ENCODE data around the gene RBAK. TPM values are rescaled to one million over a fixed set of nuclear protein-coding genes. Genes with fewer than 3 reads are reported as not detected.
"Not testable (repeated sequence)": the region's sequence is repeated elsewhere in the genome, so short reads cannot be mapped to it uniquely, and the experiment has no call there.

RBAK gene
- total RNA-seq, 4 donors from 2014 or later: 6.4 to 15.0 (median 9.6) TPM

DNA sequence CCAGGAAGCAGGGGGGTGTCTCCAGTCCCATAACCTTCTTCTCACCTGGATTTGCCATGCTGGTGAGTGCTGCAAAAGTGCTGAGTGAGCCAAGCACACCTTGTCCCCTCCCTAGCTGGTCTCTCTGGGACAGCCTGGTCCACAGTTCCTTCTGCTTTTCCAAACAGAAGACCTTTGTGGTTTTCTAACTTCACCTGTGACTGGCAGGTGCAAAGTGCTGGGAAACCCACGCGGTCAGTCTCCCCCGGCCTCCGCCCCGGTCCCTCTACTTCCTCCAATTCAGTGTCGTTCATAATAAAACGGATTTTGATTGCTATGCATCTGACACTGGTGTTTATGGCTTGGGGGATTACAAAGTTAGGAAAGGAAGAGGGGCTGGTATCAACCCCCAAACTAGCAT, 37.1 kb downstream of the RBAK start:
- TF ChIP-seq EP300 (IDR thresholded peaks at IDR 0.05): no peak
- 65% methylated on average over 7 of the region's 7 CpGs for WGBS
- Histone ChIP-seq H3K9me3 (no peaks in the 10 kb centered on the region), H3K27ac (no peak overlapping the region), H3K4me1 (peaks cover 5% of the 10 kb centered on the region), H3K4me3 (no peak overlapping the region), H3K27me3 (peaks cover 29% of the 10 kb centered on the region), H3K36me3 (no peaks in the 10 kb centered on the region)
- no peak for DNase-seq (ENCODE audit: low spot score in 2 of 2)

DNA sequence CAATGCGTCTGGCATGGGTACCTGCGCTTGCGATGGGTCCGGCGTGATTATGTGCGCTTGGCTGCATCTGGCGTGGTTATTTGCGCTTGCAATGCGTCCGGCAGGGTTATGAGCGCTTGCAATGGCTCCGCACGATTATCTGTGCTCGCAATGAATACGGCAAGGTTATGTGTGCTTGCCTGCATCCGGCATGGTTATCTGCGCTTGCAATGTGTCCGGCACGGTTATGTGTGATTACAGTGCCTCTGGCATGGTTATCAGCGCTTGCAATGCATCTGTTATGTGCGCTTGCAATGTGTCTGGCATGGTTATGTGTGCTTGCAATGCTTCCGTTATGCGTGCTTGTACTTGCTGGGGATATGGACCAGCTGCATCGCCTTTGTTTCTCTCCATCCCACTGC, 37.7 kb downstream of the RBAK start:
- H3K27ac ChIP-seq: no peak overlapping the region
- H3K4me1 ChIP-seq: peaks cover 5% of the 10 kb centered on the region
- H3K9me3 ChIP-seq: no peaks in the 10 kb centered on the region
- DNase-seq (ENCODE audit: low spot score in 2 of 2): no peak
- H3K36me3 ChIP-seq: no peaks in the 10 kb centered on the region
- no peak for TF ChIP-seq POLR2AphosphoS5 (IDR thresholded peaks at IDR 0.05)
- TF ChIP-seq, protein P1, sequence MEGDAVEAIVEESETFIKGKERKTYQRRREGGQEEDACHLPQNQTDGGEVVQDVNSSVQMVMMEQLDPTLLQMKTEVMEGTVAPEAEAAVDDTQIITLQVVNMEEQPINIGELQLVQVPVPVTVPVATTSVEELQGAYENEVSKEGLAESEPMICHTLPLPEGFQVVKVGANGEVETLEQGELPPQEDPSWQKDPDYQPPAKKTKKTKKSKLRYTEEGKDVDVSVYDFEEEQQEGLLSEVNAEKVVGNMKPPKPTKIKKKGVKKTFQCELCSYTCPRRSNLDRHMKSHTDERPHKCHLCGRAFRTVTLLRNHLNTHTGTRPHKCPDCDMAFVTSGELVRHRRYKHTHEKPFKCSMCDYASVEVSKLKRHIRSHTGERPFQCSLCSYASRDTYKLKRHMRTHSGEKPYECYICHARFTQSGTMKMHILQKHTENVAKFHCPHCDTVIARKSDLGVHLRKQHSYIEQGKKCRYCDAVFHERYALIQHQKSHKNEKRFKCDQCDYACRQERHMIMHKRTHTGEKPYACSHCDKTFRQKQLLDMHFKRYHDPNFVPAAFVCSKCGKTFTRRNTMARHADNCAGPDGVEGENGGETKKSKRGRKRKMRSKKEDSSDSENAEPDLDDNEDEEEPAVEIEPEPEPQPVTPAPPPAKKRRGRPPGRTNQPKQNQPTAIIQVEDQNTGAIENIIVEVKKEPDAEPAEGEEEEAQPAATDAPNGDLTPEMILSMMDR (IDR thresholded peaks at IDR 0.05): no peak
- TF ChIP-seq POLR2A (IDR thresholded peaks at IDR 0.05): no peak
- TF ChIP-seq EP300 (IDR thresholded peaks at IDR 0.05): no peak
- H3K27me3 ChIP-seq: peaks cover 29% of the 10 kb centered on the region
- no peak overlapping the region for H3K4me3 ChIP-seq
- WGBS: 88% methylated on average over 24 of the region's 24 CpGs

DNA sequence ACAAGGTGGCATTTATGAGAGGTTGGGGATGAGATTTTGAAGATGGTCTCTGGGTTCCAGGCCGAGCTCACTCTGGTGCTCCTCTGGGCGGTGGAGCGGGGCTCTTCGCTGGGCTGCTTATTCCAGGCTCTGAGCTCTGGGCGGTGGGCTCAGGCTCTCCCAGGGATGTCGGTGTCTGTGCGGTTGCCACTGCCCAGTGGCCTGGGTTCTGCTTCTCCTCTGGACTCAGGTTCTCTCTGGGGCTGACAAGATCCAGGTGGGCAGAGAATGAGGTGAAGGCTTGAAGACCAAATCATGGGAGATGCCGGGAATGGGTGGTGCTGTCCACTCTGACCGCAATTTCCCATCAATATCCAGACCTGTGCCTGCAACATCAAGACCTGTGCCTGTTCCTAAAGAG, 40.6 kb downstream of the RBAK start:
- Histone ChIP-seq H3K36me3 (no peaks in the 10 kb centered on the region), H3K4me3 (no peak overlapping the region), H3K27me3 (peaks cover 29% of the 10 kb centered on the region), H3K27ac (no peak overlapping the region), H3K4me1 (peaks cover 5% of the 10 kb centered on the region), H3K9me3 (no peaks in the 10 kb centered on the region)
- TF ChIP-seq, protein P1 (IDR thresholded peaks at IDR 0.05): no peak
- TF ChIP-seq POLR2AphosphoS5 (IDR thresholded peaks at IDR 0.05): no peak
- no peak for TF ChIP-seq POLR2A (IDR thresholded peaks at IDR 0.05)
- TF ChIP-seq EP300 (IDR thresholded peaks at IDR 0.05): no peak
- 85% methylated on average over 7 of the region's 9 CpGs for whole genome bisulfite sequencing
- no peak for DNase-seq (ENCODE audit: low spot score in 2 of 2)

DNA sequence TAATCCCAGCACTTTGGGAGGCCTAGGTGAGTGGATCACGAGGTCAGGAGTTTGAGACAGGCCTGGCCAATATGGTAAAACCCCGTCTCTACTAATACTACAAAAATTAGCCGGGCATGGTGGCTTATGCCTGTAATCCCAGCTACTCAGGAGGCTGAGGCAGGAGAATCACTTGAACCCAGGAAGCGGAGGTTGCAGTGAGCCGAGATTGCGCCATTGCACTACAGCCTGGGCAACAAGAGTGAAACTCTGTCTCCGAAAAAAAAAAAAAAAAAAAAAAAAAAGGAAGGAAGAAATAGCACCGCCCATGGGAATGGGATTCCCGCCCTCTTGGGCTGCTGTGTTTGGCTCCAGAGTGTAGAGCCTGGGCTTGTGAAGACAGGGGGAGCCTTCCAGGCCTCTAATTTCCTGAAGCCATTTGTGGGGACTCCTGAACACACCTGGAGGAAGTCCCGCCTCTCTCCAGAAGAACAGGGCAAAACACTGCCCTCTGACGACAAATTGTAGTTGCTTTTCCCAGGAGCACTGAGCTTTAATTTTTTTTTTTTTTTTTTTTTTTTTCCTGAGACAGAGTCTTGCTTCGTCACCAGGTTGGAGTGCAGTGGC, 42.7 kb downstream of the RBAK start:
- H3K4me3 ChIP-seq; H3K27ac ChIP-seq; H3K9me3 ChIP-seq; DNase-seq (ENCODE audit: low spot score in 2 of 2); H3K36me3 ChIP-seq; H3K4me1 ChIP-seq: not testable (repeated sequence)
- H3K27me3 ChIP-seq: peaks cover 26% of the 10 kb centered on the region
- 62% methylated on average over 12 of the region's 12 CpGs for WGBS

DNA sequence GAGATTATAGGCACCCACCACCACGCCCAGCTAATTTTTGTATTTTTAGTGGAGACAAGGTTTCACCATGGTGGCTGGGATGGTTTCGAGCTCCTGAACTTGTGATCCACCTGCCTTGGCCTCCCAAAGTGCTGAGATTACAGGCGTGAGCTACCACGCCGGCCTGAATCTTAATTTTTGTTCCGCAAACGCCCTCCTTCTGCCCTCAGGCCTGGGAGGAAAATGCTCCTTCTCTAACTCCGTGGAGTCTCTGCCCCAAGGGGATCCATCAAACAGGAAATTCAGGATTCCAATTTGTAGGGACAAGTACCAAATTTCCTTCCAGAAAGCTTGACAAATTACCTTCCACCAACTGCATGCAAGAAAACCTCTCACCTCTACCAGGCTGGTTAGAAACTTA, 43.2 kb downstream of the RBAK start:
- H3K27ac ChIP-seq: no peak overlapping the region
- DNase-seq (ENCODE audit: low spot score in 2 of 2): no peak
- no peaks in the 10 kb centered on the region for H3K36me3 ChIP-seq
- H3K4me1 ChIP-seq: peaks cover 5% of the 10 kb centered on the region
- 52% methylated on average over 8 of the region's 8 CpGs for WGBS
- H3K27me3 ChIP-seq: peaks cover 26% of the 10 kb centered on the region
- no peak for TF ChIP-seq EP300 (IDR thresholded peaks at IDR 0.05)
- no peak for TF ChIP-seq POLR2AphosphoS5 (IDR thresholded peaks at IDR 0.05)
- no peak for TF ChIP-seq POLR2A (IDR thresholded peaks at IDR 0.05)
- TF ChIP-seq, protein P1 (IDR thresholded peaks at IDR 0.05): no peak
- H3K9me3 ChIP-seq: peaks cover 5% of the 10 kb centered on the region
- H3K4me3 ChIP-seq: no peak overlapping the region

DNA sequence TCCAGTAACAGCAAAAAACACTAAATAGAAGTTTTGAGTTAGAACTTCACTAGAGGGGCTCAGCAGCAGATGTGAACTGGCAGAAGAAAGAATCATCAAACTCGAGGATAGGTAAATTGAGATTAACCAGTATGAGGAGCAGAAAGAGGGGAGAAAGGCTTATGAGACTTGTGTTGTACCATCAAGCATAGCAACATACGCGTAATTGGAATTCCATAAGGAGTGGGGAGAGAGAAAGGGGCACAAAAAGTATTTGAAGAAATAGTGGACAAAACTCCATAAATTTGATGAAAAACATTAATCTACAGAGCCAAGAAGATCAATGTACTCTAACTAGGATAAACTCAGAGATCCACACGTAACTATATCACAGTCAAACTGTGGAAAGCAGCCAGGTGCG, 48.3 kb downstream of the RBAK start:
- Histone ChIP-seq H3K9me3 (peaks cover 22% of the 10 kb centered on the region), H3K4me1 (no peaks in the 10 kb centered on the region), H3K4me3 (no peak overlapping the region), H3K27me3 (no peaks in the 10 kb centered on the region), H3K36me3 (no peaks in the 10 kb centered on the region), H3K27ac (no peak overlapping the region)
- TF ChIP-seq, protein P1 (IDR thresholded peaks at IDR 0.05): no peak
- TF ChIP-seq POLR2A (IDR thresholded peaks at IDR 0.05): no peak
- TF ChIP-seq EP300 (IDR thresholded peaks at IDR 0.05): no peak
- no peak for TF ChIP-seq POLR2AphosphoS5 (IDR thresholded peaks at IDR 0.05)
- DNase-seq (ENCODE audit: low spot score in 2 of 2): no peak
- 76% methylated on average over 5 of the region's 5 CpGs for WGBS

Measured in suprapubic skin (tissue), 4 donors.